HUES48 (cell line): ENCODE measurements around the gene NTM.

Experiments
- H3K27ac ChIP-seq: one replicate; pipeline ENCODE4 v1.7.0; 2013; ENCODE audit warnings: low read depth, low read length, inconsistent platforms
- H3K27me3 ChIP-seq: 2 replicates; pipeline ENCODE4 v1.6.1; 2013; ENCODE audit warnings: mild to moderate bottlenecking, low read length; ENCODE audit not compliant: control insufficient read depth, insufficient read depth
- H3K36me3 ChIP-seq: 2 replicates; pipeline ENCODE4 v1.6.1; 2013; ENCODE audit warnings: low read length; ENCODE audit not compliant: control insufficient read depth, insufficient read depth
- H3K4me1 ChIP-seq: 2 replicates; pipeline ENCODE4 v1.6.1; 2013; ENCODE audit warnings: mild to moderate bottlenecking, low read length; ENCODE audit not compliant: control insufficient read depth, insufficient read depth
- H3K4me3 ChIP-seq: 2 replicates; pipeline ENCODE4 v1.5.1; 2013; ENCODE audit warnings: mild to moderate bottlenecking, low read depth, low read length
- H3K9ac ChIP-seq: 2 replicates; pipeline ENCODE4 v1.6.1; 2013; ENCODE audit warnings: mild to moderate bottlenecking, low read depth, low read length, moderate library complexity
- H3K9me3 ChIP-seq: 2 replicates; pipeline ENCODE4 v1.6.1; 2013; ENCODE audit warnings: low read length; ENCODE audit not compliant: control insufficient read depth, insufficient read depth

The NTM gene

DNA sequence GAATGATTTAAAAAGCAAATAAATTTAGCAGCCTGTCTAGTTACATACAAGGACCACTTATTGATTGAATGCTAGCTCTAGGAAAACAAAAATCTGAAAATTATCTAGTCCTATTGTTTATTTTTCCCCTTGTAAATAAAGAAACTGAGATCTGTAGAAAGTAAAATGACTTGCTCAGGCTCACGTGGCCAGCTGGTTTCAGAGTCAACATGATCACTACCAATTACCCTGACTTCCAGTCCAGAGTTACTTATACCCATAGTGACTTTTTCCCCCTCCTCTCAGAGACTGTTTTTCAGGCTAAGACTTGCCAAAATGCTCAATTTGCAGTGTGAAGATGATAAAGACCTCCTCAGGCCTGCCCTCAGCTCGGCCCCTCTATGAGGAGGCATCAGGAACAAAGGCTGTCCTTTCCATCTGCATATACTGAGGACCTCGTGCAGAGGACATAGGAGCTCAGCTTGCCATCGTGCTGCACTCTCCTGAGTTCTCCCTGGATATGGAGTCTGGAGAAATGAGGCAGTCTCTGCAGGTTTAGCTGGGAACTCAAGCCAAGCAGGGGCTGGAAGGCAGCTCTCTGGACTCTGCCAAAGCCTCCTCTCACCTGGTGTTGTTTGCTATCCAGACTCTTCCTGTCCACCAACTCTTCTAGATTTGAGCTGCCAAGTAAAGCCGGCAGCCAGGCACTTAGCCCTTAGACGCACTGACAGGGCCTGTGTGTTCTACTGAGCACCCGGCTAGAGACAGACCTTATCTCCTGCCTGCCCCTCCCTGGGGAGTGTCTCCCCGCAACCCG is 883.3 kb downstream of the NTM start:
- no peaks in the 10 kb centered on the region for H3K4me1 ChIP-seq
- H3K4me3 ChIP-seq, result no peak overlapping the region
- no peaks in the 10 kb centered on the region for H3K36me3 ChIP-seq
- H3K9ac ChIP-seq, result no peak overlapping the region
- no peaks in the 10 kb centered on the region for H3K27me3 ChIP-seq
- no peak overlapping the region for H3K27ac ChIP-seq
- no peaks in the 10 kb centered on the region for H3K9me3 ChIP-seq

DNA sequence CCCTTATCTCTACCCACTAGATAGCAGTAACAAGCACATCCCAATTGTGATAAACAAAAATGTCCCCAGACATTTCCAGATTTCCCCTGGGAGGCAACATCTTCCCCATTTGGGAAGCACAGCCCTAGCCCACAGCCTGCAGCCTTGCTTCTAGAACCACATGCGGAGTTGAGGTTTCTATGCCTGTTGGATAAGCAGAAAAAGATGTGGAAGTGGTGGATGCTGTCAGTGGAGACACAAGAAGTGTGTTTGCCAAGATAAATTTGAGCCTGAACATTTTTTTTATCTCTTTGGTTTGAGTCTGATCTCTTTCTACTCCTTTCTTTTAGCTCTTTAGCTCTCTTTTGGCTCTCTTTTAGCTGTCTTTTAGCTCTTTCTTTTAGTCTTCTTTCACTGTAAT is 884.5 kb downstream of the NTM start:
- Histone ChIP-seq H3K4me3 (no peak overlapping the region), H3K4me1 (no peaks in the 10 kb centered on the region), H3K9me3 (no peaks in the 10 kb centered on the region), H3K27me3 (no peaks in the 10 kb centered on the region), H3K36me3 (no peaks in the 10 kb centered on the region), H3K27ac (no peak overlapping the region), H3K9ac (no peak overlapping the region)

DNA sequence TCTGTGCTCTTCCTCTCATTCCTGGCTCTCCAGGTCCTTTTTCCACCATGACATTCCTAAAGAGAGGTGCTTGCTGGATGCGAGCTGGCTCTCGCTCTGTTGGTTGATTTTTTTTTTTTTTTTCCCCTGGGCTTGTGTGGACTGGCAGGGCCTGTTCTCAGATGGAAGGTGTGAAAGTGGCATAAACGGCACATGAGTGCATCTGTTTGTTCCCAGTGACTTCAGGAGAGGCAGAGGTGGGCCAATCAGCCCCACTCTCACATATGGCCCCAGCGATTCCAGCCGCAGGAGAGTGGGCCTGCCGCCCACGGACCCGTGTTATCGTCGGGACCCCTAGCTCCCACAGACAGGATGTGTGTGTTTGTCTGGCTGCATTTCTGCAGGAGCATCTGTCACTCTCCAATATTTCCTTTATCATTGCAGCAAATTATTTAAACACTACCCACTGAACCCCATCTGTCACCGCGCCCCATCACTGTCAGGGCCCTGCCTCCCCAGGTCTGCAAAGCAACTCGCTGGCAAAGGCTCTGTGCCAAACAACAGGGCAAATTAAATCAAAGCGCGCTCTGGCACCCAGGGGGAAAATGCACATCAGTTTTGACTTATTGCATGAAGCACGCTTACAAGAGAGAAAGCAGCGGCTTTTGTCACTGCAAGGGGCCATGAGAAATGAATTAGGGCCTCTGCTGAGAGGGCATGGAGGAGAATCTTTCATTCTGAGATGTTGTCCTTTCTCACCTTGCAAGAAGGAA is 886.3 kb downstream of the NTM start:
- no peaks in the 10 kb centered on the region for H3K9me3 ChIP-seq
- no peak overlapping the region for H3K9ac ChIP-seq
- H3K36me3 ChIP-seq, result no peaks in the 10 kb centered on the region
- no peaks in the 10 kb centered on the region for H3K4me1 ChIP-seq
- H3K27ac ChIP-seq, result no peak overlapping the region
- no peaks in the 10 kb centered on the region for H3K27me3 ChIP-seq
- no peak overlapping the region for H3K4me3 ChIP-seq

DNA sequence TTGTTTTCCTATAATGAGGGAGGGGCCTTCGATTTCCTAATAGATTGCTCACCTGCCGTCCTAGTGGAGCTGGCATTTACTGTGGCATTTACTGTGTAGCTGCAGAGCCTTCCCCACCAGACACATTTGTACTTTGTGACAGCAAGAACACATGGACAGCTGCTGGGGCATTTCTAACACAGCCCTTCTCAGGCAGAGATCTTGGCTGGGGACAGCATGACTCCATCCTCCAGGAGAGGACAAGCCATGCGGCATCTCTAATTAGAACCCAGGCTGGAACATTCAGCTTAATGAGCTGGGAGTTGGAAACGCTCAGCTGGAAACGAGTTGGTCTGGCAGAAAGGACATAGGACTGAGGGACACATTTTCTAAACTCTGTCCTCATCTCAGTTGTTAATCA is 887.5 kb downstream of the NTM start:
- no peak overlapping the region for H3K27ac ChIP-seq
- H3K4me1 ChIP-seq, result no peaks in the 10 kb centered on the region
- H3K36me3 ChIP-seq, result no peaks in the 10 kb centered on the region
- H3K4me3 ChIP-seq, result no peak overlapping the region
- H3K9ac ChIP-seq, result no peak overlapping the region
- no peaks in the 10 kb centered on the region for H3K27me3 ChIP-seq
- H3K9me3 ChIP-seq, result no peaks in the 10 kb centered on the region

DNA sequence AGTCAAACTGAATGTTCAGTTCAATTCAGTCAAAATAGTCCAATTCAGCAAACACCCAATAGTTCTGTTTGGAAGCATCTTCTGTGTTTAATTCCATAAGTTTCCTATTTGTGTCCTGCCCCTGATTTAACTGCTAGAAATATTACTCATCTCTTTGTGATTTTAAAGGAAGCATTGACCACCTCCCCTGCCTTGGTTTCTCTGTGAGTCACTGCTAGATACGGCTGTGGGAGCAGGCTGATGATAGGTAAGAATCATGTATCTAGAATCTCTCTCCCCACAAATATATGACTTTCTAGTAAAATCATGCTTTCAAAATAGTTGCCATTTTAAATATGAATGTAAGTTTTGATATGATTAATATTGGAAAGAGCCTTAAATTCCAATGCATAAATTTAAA is 888.5 kb downstream of the NTM start:
- H3K9ac ChIP-seq, result no peak overlapping the region
- no peak overlapping the region for H3K27ac ChIP-seq
- H3K27me3 ChIP-seq, result no peaks in the 10 kb centered on the region
- no peak overlapping the region for H3K4me3 ChIP-seq
- no peaks in the 10 kb centered on the region for H3K36me3 ChIP-seq
- H3K9me3 ChIP-seq, result no peaks in the 10 kb centered on the region
- no peaks in the 10 kb centered on the region for H3K4me1 ChIP-seq

DNA sequence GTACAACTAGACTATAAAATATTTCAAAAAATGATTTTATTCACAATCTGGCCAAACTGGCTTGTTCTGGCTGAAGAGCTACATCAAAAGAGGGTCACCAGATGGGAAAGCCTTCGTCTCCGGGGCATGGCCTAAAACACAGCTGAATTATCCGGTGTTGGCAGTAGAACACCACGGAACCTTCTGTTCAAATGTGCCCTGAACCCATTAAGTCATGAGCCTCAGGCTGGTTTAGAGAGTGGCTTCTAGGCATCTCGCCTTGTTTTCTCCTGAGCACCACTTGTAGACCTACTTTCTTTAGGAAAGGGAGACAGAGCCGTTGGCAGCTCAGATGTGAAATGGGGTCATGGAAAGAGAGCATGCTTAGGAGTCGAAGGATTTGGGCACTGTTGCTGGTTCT is 890.2 kb downstream of the NTM start:
- Histone ChIP-seq H3K27ac (no peak overlapping the region), H3K9me3 (no peaks in the 10 kb centered on the region), H3K36me3 (no peaks in the 10 kb centered on the region), H3K27me3 (no peaks in the 10 kb centered on the region), H3K9ac (no peak overlapping the region), H3K4me3 (no peak overlapping the region), H3K4me1 (no peaks in the 10 kb centered on the region)

DNA sequence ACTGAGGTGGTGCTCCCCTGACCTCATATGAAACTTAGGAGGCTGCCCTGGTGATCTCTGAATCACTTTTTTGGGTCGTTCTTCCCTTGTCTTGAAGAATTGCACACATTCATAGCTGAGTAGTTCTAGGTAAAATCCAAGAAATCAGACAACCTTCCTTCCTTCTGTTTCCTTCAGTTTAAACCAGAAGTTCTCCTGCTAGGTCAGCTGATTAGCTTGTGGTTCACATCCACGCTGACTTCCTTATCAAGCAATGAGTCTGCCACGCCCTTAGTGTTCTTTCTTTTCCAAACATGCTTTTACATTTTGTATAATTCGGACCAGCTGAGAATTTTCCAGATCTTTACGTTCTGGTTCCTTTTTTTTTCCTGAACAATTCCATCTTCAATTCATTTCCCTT is 892.8 kb downstream of the NTM start:
- Histone ChIP-seq H3K9ac (no peak overlapping the region), H3K4me3 (no peak overlapping the region), H3K27me3 (no peaks in the 10 kb centered on the region), H3K36me3 (no peaks in the 10 kb centered on the region), H3K4me1 (no peaks in the 10 kb centered on the region), H3K9me3 (no peaks in the 10 kb centered on the region), H3K27ac (no peak overlapping the region)

DNA sequence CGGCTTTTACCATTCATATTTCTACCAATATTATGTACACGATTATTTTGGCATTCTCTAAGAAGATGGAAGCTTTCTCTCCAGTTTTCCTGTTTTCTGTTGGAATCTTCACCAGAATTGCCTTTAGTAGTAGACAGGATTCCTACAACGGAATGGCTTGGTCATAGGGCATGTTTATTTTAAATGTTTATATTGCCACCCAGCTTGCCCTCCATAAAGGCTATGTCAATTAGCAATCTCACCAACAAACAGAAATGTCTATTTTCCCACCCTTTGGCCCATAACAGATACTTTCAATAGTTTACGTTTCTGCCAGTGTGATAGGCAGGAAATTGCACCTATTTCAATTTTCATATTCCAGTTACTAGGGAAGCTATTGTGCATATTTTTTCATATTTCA is 893.5 kb downstream of the NTM start:
- Histone ChIP-seq H3K9ac (no peak overlapping the region), H3K27ac (no peak overlapping the region)

DNA sequence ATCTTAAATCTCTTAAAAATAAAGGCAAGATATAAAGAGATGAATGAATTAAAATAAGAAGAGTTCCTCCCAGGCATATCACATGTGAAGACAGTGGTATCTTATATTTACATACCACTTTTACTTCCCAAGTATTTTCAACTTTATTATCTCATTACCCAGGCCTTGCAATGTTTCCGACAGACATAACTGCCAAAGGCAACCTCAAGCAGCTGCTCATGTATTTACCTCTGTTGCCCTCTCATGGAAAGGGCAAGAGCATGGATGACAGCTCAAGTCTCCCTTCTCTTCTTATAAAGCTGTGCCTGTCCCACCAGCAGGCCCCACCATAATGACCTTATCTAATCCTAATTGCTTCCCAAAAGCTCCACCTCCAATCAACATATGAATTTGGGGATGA is 894.2 kb downstream of the NTM start:
- no peak overlapping the region for H3K27ac ChIP-seq
- no peaks in the 10 kb centered on the region for H3K4me1 ChIP-seq
- H3K9ac ChIP-seq, result no peak overlapping the region
- no peaks in the 10 kb centered on the region for H3K9me3 ChIP-seq
- H3K36me3 ChIP-seq, result no peaks in the 10 kb centered on the region
- no peaks in the 10 kb centered on the region for H3K27me3 ChIP-seq
- no peak overlapping the region for H3K4me3 ChIP-seq

More for the DNA sequence above, 893.5 kb downstream of the NTM start:
- Histone ChIP-seq H3K36me3 (no peaks in the 10 kb centered on the region), H3K4me1 (no peaks in the 10 kb centered on the region), H3K9me3 (no peaks in the 10 kb centered on the region), H3K27me3 (no peaks in the 10 kb centered on the region), H3K4me3 (no peak overlapping the region)

DNA sequence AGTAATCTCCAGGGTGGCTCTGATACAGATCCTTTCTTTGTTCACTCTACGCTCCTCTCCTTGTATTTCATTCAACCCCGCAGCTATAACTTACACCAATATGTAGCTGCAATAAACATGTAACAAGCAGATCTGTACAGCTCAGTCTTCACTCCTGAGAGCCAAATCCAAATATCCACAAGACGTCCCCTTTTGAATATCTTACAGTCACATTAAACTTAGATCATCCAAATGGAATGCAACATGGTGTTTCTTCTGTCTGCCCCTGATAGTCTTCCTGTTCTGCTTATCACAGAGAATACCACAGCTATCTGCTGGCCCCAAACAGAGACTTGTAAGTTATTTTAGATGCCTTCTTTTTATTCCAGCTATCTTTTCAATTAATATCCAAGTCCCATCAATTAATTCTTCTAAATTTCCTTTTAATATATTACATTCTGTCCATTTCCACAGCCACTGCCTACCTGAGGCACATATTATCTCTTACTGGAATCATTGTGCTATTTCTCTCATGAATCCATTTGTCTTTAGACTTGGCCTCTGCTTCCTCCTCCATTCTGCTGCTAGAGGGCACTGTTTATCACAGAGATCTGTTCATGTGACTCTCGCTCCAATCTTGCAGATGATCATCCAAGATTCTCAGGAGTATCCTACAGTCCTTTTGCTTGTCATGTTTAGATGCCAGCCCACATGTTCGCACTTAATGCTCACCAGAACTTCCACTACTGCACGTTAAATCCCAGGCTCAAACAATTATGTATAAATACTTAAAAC is 908.6 kb downstream of the NTM start:
- H3K27me3 ChIP-seq, result no peaks in the 10 kb centered on the region
- peaks cover 5% of the 10 kb centered on the region; the same call in 1 of the 2 replicates for H3K4me1 ChIP-seq
- no peaks in the 10 kb centered on the region for H3K9me3 ChIP-seq
- no peak overlapping the region for H3K4me3 ChIP-seq
- no peak overlapping the region for H3K27ac ChIP-seq
- H3K36me3 ChIP-seq, result no peaks in the 10 kb centered on the region
- no peak overlapping the region for H3K9ac ChIP-seq

DNA sequence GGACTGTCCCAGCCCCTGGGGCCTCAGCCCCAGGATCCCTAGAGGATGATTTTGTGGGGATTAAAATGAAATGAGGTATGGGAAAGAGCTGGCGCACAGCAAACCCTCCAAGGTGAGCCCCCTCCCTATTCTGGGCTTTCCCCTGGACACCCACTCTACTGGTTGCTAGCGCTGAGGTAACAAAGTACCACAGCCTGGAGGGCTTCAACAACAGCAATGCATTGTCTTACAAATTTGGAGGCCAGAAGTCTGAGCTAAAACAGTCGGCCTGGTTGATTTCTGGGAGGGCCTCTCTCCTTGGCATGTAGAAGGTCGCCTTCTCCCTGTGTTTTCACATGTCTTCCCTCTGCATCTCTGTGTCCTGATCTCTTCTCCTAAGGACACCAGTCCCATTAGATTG is 913.6 kb downstream of the NTM start:
- no peak overlapping the region for H3K27ac ChIP-seq
- H3K36me3 ChIP-seq, result no peaks in the 10 kb centered on the region
- H3K4me3 ChIP-seq, result no peak overlapping the region; the same call in 1 of the 2 replicates
- no peak overlapping the region for H3K9ac ChIP-seq
- H3K4me1 ChIP-seq, result peaks cover 11% of the 10 kb centered on the region
- H3K27me3 ChIP-seq, result no peaks in the 10 kb centered on the region
- no peaks in the 10 kb centered on the region for H3K9me3 ChIP-seq
